Retinal pigment epithelial cell (primary cell): ENCODE results near the gene CTR9.
A peak's percentile ranks its signal among the peaks of the same experiment; 100 is the strongest.

ENCODE experiments used
- DNase-seq: peaks from one replicate; pipeline ENCODE4 v3.0.0-alpha.2; 2010; ENCODE audit warnings: low read depth
- H3K4me3 ChIP-seq: 2 replicates; pipeline ENCODE4 v1.5.1; 2011; ENCODE audit warnings: mild to moderate bottlenecking, low read length, control low read depth, moderate library complexity
- CTCF ChIP-seq: conservative IDR thresholded peaks from 2 replicates; pipeline ENCODE4 v1.5.1; 2011; ENCODE audit warnings: low read depth, low read length, control low read depth, inconsistent platforms

The CTR9 gene

GRCh38 chr11:10750838-10751580, at the start of gene CTR9:
Gene CTR9 (plus strand): TSS chr11:10751246. CDS start chr11:10751413, 167 bp downstream.
- peak; percentile 71 for DNase-seq
- TF ChIP-seq CTCF: peak; percentile 18
- H3K4me3 ChIP-seq: peak within 1 kb of the TSS; percentile 80

GRCh38 chr11:10701982-10702381, 49.1 kb upstream of the CTR9 start:
- H3K4me3 ChIP-seq: no peak overlapping the region
- DNase-seq: no peak
- TF ChIP-seq CTCF: no peak

- DNase-seq: no peak
- TF ChIP-seq CTCF: no peak
- H3K4me3 ChIP-seq: no peak overlapping the region
Measured at GRCh38 chr11:10708131-10708530, 42.9 kb upstream of the CTR9 start.

- DNase-seq: no peak
- TF ChIP-seq CTCF: no peak
- no peak overlapping the region for H3K4me3 ChIP-seq
Measured at GRCh38 chr11:10709299-10710086, 41.6 kb upstream of the CTR9 start.

- no peak for TF ChIP-seq CTCF
- no peak overlapping the region for H3K4me3 ChIP-seq
- no peak for DNase-seq
Measured at GRCh38 chr11:10715571-10715970, 35.5 kb upstream of the CTR9 start.

GRCh38 chr11:10716122-10716521, 34.9 kb upstream of the CTR9 start:
- no peak for DNase-seq
- TF ChIP-seq CTCF: no peak
- H3K4me3 ChIP-seq: no peak overlapping the region
